Adrenal gland (tissue), 5 donors: ENCODE data around the gene EXOSC9.

ENCODE experiments used
- CTCF ChIP-seq, 6 experiments: fragments of 450-650 bp in 4 of 6; fragments of 200-600 bp in 2 of 6; sonication (generic) in 1 of 6; IDR thresholded peaks; 1 replicate in 5 of 6; 2 replicates in 1 of 6; pipeline versions ENCODE4 v1.5.1 to v1.8.0; 2016 to 2021; ENCODE audit warnings: antibody characterized with exemption in 6 of 6, mild to moderate bottlenecking in 2 of 6, moderate library complexity in 1 of 6
- POLR2A ChIP-seq, 2 donors: fragments of 450-650 bp; IDR thresholded peaks; one replicate each; pipeline ENCODE4 v1.6.1; 2017; ENCODE audit warnings: antibody characterized with exemption in 2 of 2, mild to moderate bottlenecking in 2 of 2, moderate library complexity in 1 of 2
- donor health status: DM: no; HTN: no; CAD: no.

GRCh38 chr4:121792966-121793365 is 8.2 kb upstream of the EXOSC9 start:
- no peak for TF ChIP-seq POLR2A (IDR thresholded peaks at IDR 0.05)
- TF ChIP-seq CTCF (IDR thresholded peaks at IDR 0.05) = no peak
